AG09309 (cell line): ENCODE results near the gene DGKB.

Experiments
- DNase-seq: peaks from one replicate; pipeline ENCODE4 v3.0.0-alpha.2; 2010; ENCODE audit warnings: low read depth
- H3K4me3 ChIP-seq: 2 replicates; pipeline ENCODE4 v1.5.1; 2011; ENCODE audit warnings: mild to moderate bottlenecking, low read depth, low read length, moderate library complexity; ENCODE audit not compliant: control insufficient read depth
- CTCF ChIP-seq: IDR thresholded peaks from 2 replicates; pipeline ENCODE4 v1.5.1; 2011; ENCODE audit warnings: mild to moderate bottlenecking, low read depth, low read length, inconsistent platforms; ENCODE audit not compliant: insufficient read depth, control insufficient read depth; ENCODE audit errors: missing control alignments

Gene DGKB

GRCh38 chr7:14682910-14683465 is 219.6 kb downstream of the DGKB start:
- no peak for TF ChIP-seq CTCF
- no peak overlapping the region for H3K4me3 ChIP-seq
- no peak for DNase-seq

- no peak for DNase-seq
- H3K4me3 ChIP-seq: no peak overlapping the region
- TF ChIP-seq CTCF: no peak
These were observed 225.7 kb downstream of the DGKB start for GRCh38 chr7:14676896-14677295.

- TF ChIP-seq CTCF: no peak
- no peak for DNase-seq
- H3K4me3 ChIP-seq: no peak overlapping the region
These were observed 229.3 kb downstream of the DGKB start for GRCh38 chr7:14673202-14673601.

GRCh38 chr7:14666913-14667312 is 235.6 kb downstream of the DGKB start:
- DNase-seq: no peak
- no peak for TF ChIP-seq CTCF
- H3K4me3 ChIP-seq: no peak overlapping the region

- DNase-seq: no peak
- no peak for TF ChIP-seq CTCF
- H3K4me3 ChIP-seq: no peak overlapping the region
These were observed 236.2 kb downstream of the DGKB start for GRCh38 chr7:14666304-14666703.

GRCh38 chr7:14639801-14640200 is 262.8 kb downstream of the DGKB start:
- TF ChIP-seq CTCF: no peak
- DNase-seq: no peak
- H3K4me3 ChIP-seq: no peak overlapping the region

- no peak for DNase-seq
- H3K4me3 ChIP-seq: no peak overlapping the region
- no peak for TF ChIP-seq CTCF
These were observed 263.2 kb downstream of the DGKB start for GRCh38 chr7:14639329-14639728.
